ENCODE measurements around the gene GNB1L. TPM values are rescaled to one million over a fixed set of nuclear protein-coding genes. Genes with fewer than 3 reads are reported as not detected.

GNB1L gene
- total RNA-seq, 1 donor from 2014 or later, result 11.5 TPM

- no peak overlapping the region for H3K4me3 ChIP-seq (ENCODE audit: low read depth, low read length)
- no peak for DNase-seq (ENCODE audit: low read depth)
- TF ChIP-seq CTCF (conservative IDR thresholded peaks at IDR 0.05; ENCODE audit: low read depth, low read length), result no peak
Observed at GRCh38 chr22:19879246-19879570, 24.5 kb upstream of the GNB1L start.

- no peak overlapping the region for H3K4me3 ChIP-seq (ENCODE audit: low read depth, low read length)
- no peak for DNase-seq (ENCODE audit: low read depth)
- TF ChIP-seq CTCF (conservative IDR thresholded peaks at IDR 0.05; ENCODE audit: low read depth, low read length), result no peak
Observed at GRCh38 chr22:19878461-19879245, 24.0 kb upstream of the GNB1L start.

- no peak overlapping the region for H3K4me3 ChIP-seq (ENCODE audit: low read depth, low read length)
- no peak for TF ChIP-seq CTCF (conservative IDR thresholded peaks at IDR 0.05; ENCODE audit: low read depth, low read length)
- DNase-seq (ENCODE audit: low read depth), result no peak
Observed at GRCh38 chr22:19877626-19878339, 23.1 kb upstream of the GNB1L start.

GRCh38 chr22:19876941-19877625 lies 22.4 kb upstream of the GNB1L start:
- no peak overlapping the region for H3K4me3 ChIP-seq (ENCODE audit: low read depth, low read length)
- DNase-seq (ENCODE audit: low read depth), result no peak
- no peak for TF ChIP-seq CTCF (conservative IDR thresholded peaks at IDR 0.05; ENCODE audit: low read depth, low read length)

GRCh38 chr22:19876314-19876940 lies 21.8 kb upstream of the GNB1L start:
- no peak overlapping the region for H3K4me3 ChIP-seq (ENCODE audit: low read depth, low read length)
- no peak for DNase-seq (ENCODE audit: low read depth)
- TF ChIP-seq CTCF (conservative IDR thresholded peaks at IDR 0.05; ENCODE audit: low read depth, low read length), result peak; percentile 5

GRCh38 chr22:19875531-19876313 lies 21.0 kb upstream of the GNB1L start:
- DNase-seq (ENCODE audit: low read depth), result no peak
- no peak for TF ChIP-seq CTCF (conservative IDR thresholded peaks at IDR 0.05; ENCODE audit: low read depth, low read length)
- H3K4me3 ChIP-seq (ENCODE audit: low read depth, low read length), result no peak overlapping the region
